H9 (cell line): ENCODE measurements around the gene NINL. TPM values are rescaled to one million over a fixed set of nuclear protein-coding genes. Genes with fewer than 3 reads are reported as not detected.

Experiments
- DNase-seq: peaks from one replicate; pipeline ENCODE4 v3.0.0-alpha.2; 2017
- H2AFZ ChIP-seq: one replicate; pipeline ENCODE4 v1.6.1; 2013; ENCODE audit warnings: mild to moderate bottlenecking, low read length, control low read depth, moderate library complexity
- H2AK5ac ChIP-seq: 2 replicates; pipeline ENCODE4 v1.6.1; 2013; ENCODE audit warnings: low read length, control low read depth, mixed read lengths; ENCODE audit not compliant: insufficient read length
- H2BK120ac ChIP-seq: one replicate; pipeline ENCODE4 v1.6.1; 2013; ENCODE audit warnings: low read depth, mild to moderate bottlenecking, low read length, control low read depth, inconsistent platforms; ENCODE audit not compliant: poor library complexity, severe bottlenecking
- H2BK12ac ChIP-seq: 2 replicates; pipeline ENCODE4 v1.6.1; 2013; ENCODE audit warnings: low read length, control low read depth, mixed read lengths, low read depth; ENCODE audit not compliant: insufficient read length
- H2BK15ac ChIP-seq: 2 replicates; pipeline ENCODE4 v1.6.1; 2013; ENCODE audit warnings: low read depth, low read length, control low read depth
- H2BK20ac ChIP-seq: one replicate; pipeline ENCODE4 v1.6.1; 2013; ENCODE audit warnings: low read depth, mild to moderate bottlenecking, low read length, control low read depth, inconsistent platforms; ENCODE audit not compliant: poor library complexity, severe bottlenecking
- H2BK5ac ChIP-seq: 2 replicates; pipeline ENCODE4 v1.6.1; 2013; ENCODE audit warnings: low read length, control low read depth, mixed read lengths; ENCODE audit not compliant: insufficient read length
- H3K14ac ChIP-seq: 2 replicates; pipeline ENCODE4 v1.6.1; 2013; ENCODE audit warnings: low read length, control low read depth; ENCODE audit not compliant: insufficient read depth
- H3K18ac ChIP-seq: 2 replicates; pipeline ENCODE4 v1.6.1; 2013; ENCODE audit warnings: low read depth, mild to moderate bottlenecking, mixed read lengths, low read length, control low read depth; ENCODE audit not compliant: insufficient read length
- H3K23ac ChIP-seq: 2 replicates; pipeline ENCODE4 v1.6.1; 2013; ENCODE audit warnings: low read length, control low read depth, mixed read lengths, low read depth; ENCODE audit not compliant: insufficient read length
- H3K23me2 ChIP-seq: 2 replicates; pipeline ENCODE4 v1.6.1; 2013; ENCODE audit warnings: low read depth, mild to moderate bottlenecking, mixed read lengths, low read length, control low read depth; ENCODE audit not compliant: insufficient read length, poor library complexity, severe bottlenecking
- H3K27ac ChIP-seq: 2 replicates; pipeline ENCODE4 v1.5.1; 2013; ENCODE audit warnings: low read length, control low read depth, mixed read lengths, low read depth; ENCODE audit not compliant: insufficient read length
- H3K27me3 ChIP-seq: 2 replicates; pipeline ENCODE4 v1.6.1; 2013; ENCODE audit warnings: low read length, control low read depth, inconsistent platforms; ENCODE audit not compliant: insufficient read depth
- H3K4ac ChIP-seq: 2 replicates; pipeline ENCODE4 v1.6.1; 2013; ENCODE audit warnings: low read depth, mild to moderate bottlenecking, control low read depth, inconsistent platforms, low read length, moderate library complexity
- H3K4me1 ChIP-seq: 2 replicates; pipeline ENCODE4 v1.6.1; 2013; ENCODE audit warnings: low read length, control low read depth, inconsistent platforms; ENCODE audit not compliant: insufficient read depth
- H3K4me2 ChIP-seq: 2 replicates; pipeline ENCODE4 v1.6.1; 2013; ENCODE audit warnings: low read length, control low read depth, mixed read lengths; ENCODE audit not compliant: insufficient read length, insufficient read depth
- H3K56ac ChIP-seq: 2 replicates; pipeline ENCODE4 v1.6.1; 2013; ENCODE audit warnings: low read depth, mild to moderate bottlenecking, mixed read lengths, low read length, control low read depth; ENCODE audit not compliant: insufficient read length
- H3K79me1 ChIP-seq: 2 replicates; pipeline ENCODE4 v1.6.1; 2013; ENCODE audit warnings: low read depth, mild to moderate bottlenecking, moderate library complexity, low read length, control low read depth, inconsistent platforms; ENCODE audit not compliant: insufficient read depth, poor library complexity, severe bottlenecking
- H3K79me2 ChIP-seq: 2 replicates; pipeline ENCODE4 v1.6.1; 2013; ENCODE audit warnings: low read length, control low read depth, inconsistent platforms; ENCODE audit not compliant: insufficient read depth
- H3K9ac ChIP-seq: 2 replicates; pipeline ENCODE4 v1.6.1; 2013; ENCODE audit warnings: low read length, control low read depth, mixed read lengths; ENCODE audit not compliant: insufficient read length; ENCODE audit errors: extremely low read depth
- H3K9me3 ChIP-seq: one replicate; pipeline ENCODE4 v1.6.1; 2013; ENCODE audit warnings: low read depth, low read length, inconsistent platforms; ENCODE audit not compliant: control insufficient read depth
- H3T11ph ChIP-seq: one replicate; pipeline ENCODE4 v1.6.1; 2013; ENCODE audit warnings: mild to moderate bottlenecking, low read length, control low read depth, inconsistent platforms
- H4K20me1 ChIP-seq: one replicate; pipeline ENCODE4 v1.6.1; 2013; ENCODE audit not compliant: control insufficient read depth, insufficient read length, insufficient read depth
- H4K5ac ChIP-seq: 2 replicates; pipeline ENCODE4 v1.6.1; 2013; ENCODE audit warnings: low read depth, mild to moderate bottlenecking, mixed read lengths, low read length, control low read depth; ENCODE audit not compliant: insufficient read length
- H4K8ac ChIP-seq: replicated peaks from 2 replicates; pipeline ENCODE4 v1.6.1; 2013; ENCODE audit warnings: low read length, control low read depth, mixed read lengths, low read depth; ENCODE audit not compliant: insufficient read length
- H4K91ac ChIP-seq: 2 replicates; pipeline ENCODE4 v1.6.1; 2013; ENCODE audit warnings: low read depth, mild to moderate bottlenecking, moderate library complexity, mixed read lengths, low read length, control low read depth; ENCODE audit not compliant: insufficient read length
- H3K27ac Mint-ChIP-seq, 3 experiments: 2 replicates in 2 of 3; 3 replicates in 1 of 3; pipeline ENCODE4 v1.8.0; 2020 to 2021; ENCODE audit warnings: mixed read lengths in 3 of 3, mild to moderate bottlenecking in 1 of 3, moderate library complexity in 1 of 3
- H3K27me3 Mint-ChIP-seq: 2 replicates; pipeline ENCODE4 v1.8.0; 2021; ENCODE audit warnings: low read depth, mild to moderate bottlenecking, moderate library complexity, mixed read lengths
- H3K36me3 Mint-ChIP-seq, 3 experiments: 2 replicates in 2 of 3; 3 replicates in 1 of 3; pipeline ENCODE4 v1.8.0; 2020 to 2021; ENCODE audit warnings: low read depth in 3 of 3, mixed read lengths in 3 of 3; ENCODE audit not compliant: insufficient read depth in 1 of 3
- H3K4me1 Mint-ChIP-seq, 2 experiments: 2 replicates each; pipeline ENCODE4 v1.8.0; 2020; ENCODE audit warnings: mixed read lengths in 2 of 2
- H3K4me3 Mint-ChIP-seq, 2 experiments: 2 replicates in 1 of 2; 3 replicates in 1 of 2; pipeline ENCODE4 v1.8.0; 2020 to 2021; ENCODE audit warnings: mild to moderate bottlenecking in 2 of 2, mixed read lengths in 2 of 2, moderate library complexity in 1 of 2
- H3K9me3 Mint-ChIP-seq, 2 experiments: 2 replicates in 1 of 2; 3 replicates in 1 of 2; pipeline ENCODE4 v1.8.0; 2020; ENCODE audit warnings: mild to moderate bottlenecking in 2 of 2, mixed read lengths in 2 of 2, moderate library complexity in 1 of 2
- CTCF ChIP-seq: fragments of 200-600 bp; sonication (generic); conservative IDR thresholded peaks from 3 replicates; pipeline ENCODE4 v1.8.0; 2021; ENCODE audit warnings: antibody characterized with exemption, mild to moderate bottlenecking
- WGBS: extraction: QIAGEN DNeasy Blood & Tissue Kit; methylation state at CpG from one replicate; pipeline ENCODE4 v1.1.7; 2013; ENCODE audit warnings: missing lambda C conversion rate, low lambda C conversion rate, mixed read lengths; ENCODE audit not compliant: insufficient read length; ENCODE audit errors: extremely low coverage; 5-methylcytosine and 5-hydroxymethylcytosine counted together
- total RNA-seq: library from RNA; stranded (reverse); gene quantifications from 2 replicates; pipeline ENCODE4 v1.2.1, GENCODE V29; 2021

NINL gene
- total RNA-seq, 1 experiment from 2014 or later, result 34.3 TPM

- Histone ChIP-seq H4K5ac (no peak overlapping the region), H2BK120ac (no peak overlapping the region), H4K91ac (no peak overlapping the region), H3K9ac (no peak overlapping the region), H3K4ac (no peak overlapping the region), H3K27me3 (no peaks in the 10 kb centered on the region), H2BK12ac (no peak overlapping the region), H3K4me1 (no peaks in the 10 kb centered on the region), H4K8ac (no peak overlapping the region), H3K79me2 (no peaks in the 10 kb centered on the region), H3K14ac (no peak overlapping the region), H2BK5ac (no peak overlapping the region), H3K23me2 (no peaks in the 10 kb centered on the region), H2AK5ac (no peak overlapping the region), H3K23ac (no peak overlapping the region), H2BK20ac (no peak overlapping the region), H3K4me2 (no peak overlapping the region), H2AFZ (no peak overlapping the region), H3K79me1 (no peaks in the 10 kb centered on the region), H3K9me3 (no peaks in the 10 kb centered on the region), H2BK15ac (no peak overlapping the region), H3K56ac (no peak overlapping the region), H3K27ac (no peak overlapping the region), H3T11ph (no peak overlapping the region), H3K18ac (no peak overlapping the region), H4K20me1 (no peaks in the 10 kb centered on the region)
- no peak for TF ChIP-seq CTCF
- DNase-seq, result no peak
- Mint-ChIP-seq H3K36me3 (peaks cover 72 to 89% (median 88%) of the 10 kb centered on the region in 3 experiments), H3K9me3 (peaks cover 4% of the 10 kb centered on the region in 2 experiments), H3K4me1 (no peaks in the 10 kb centered on the region), H3K27ac (peak overlapping the region in 1 of 3 experiments; percentile 5; a peak in 2 of 7 replicates), H3K27me3 (no peaks in the 10 kb centered on the region), H3K4me3 (no peak overlapping the region)
- WGBS, result no CpG with 5 or more reads among the region's 5 CpGs
Observed at GRCh38 chr20:25509084-25509483, 76.2 kb downstream of the NINL start.
